GM18511 (cell line): ENCODE measurements around the gene MAP1LC3C.

Source experiments
- ATAC-seq: cut with Tn5 transposase; IDR thresholded peaks from one replicate; pipeline ENCODE4 v1.9.1; 2021; ENCODE audit warnings: mild to moderate bottlenecking, moderate library complexity; ENCODE audit not compliant: unreplicated experiment

Gene MAP1LC3C

GRCh38 chr1:241999026-241999425 lies at the start of gene MAP1LC3C:
Gene MAP1LC3C, minus strand, starts transcription at chr1:241999098. Its CDS starts 90 bp downstream, at chr1:241999008.
- ATAC-seq, result no peak

DNA sequence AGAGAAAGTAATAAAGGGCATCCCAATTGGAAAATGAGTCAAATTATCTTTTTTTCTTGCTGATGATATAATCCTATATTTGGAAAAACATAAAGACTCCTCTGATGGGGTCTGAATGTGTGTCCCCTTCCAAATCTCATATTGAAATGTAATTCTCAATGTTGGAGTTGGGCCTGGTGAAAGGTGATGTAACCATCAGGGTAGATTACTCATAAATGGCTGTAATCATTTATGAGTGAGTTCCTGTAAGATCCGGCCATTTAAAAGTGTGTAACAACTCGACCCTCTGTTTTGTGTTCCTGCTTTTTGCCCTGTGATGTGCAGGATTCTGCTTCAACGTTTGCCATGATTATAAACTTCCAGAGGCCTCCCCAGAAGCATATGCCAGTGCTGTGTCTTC lies 44.3 kb upstream of the MAP1LC3C start:
- no peak for ATAC-seq

GRCh38 chr1:242034392-242034791 lies 35.5 kb upstream of the MAP1LC3C start:
- no peak for ATAC-seq

- no peak for ATAC-seq
Measured at GRCh38 chr1:242033447-242033846, 34.5 kb upstream of the MAP1LC3C start.

- ATAC-seq, result no peak
Measured at GRCh38 chr1:242030071-242030470, 31.2 kb upstream of the MAP1LC3C start.

DNA sequence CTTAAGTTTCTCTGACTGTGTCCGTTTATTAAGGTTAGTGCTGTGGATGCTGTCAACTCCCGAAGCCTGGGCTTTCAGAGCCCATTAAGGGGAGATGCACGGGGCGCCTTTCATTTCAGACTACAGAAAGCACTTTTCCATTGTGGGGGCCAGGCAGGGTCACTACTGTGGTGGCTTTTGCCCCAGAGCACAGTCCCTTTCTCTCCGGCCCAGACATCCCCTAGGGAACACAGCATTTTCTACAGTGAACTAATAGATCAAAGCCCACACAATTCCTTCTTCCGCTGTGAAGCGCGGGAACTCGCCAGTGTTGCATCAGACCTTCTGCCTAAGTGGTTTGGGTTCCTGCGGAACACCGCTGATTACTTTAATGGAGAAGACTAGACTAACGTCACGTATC lies 26.8 kb upstream of the MAP1LC3C start:
- ATAC-seq, result no peak

- peak; percentile 48 for ATAC-seq
Measured at GRCh38 chr1:242023805-242024204, 24.9 kb upstream of the MAP1LC3C start.

- no peak for ATAC-seq
Measured at GRCh38 chr1:242019018-242019417, 20.1 kb upstream of the MAP1LC3C start.

GRCh38 chr1:242017580-242018233 lies 18.8 kb upstream of the MAP1LC3C start:
- peak; percentile 79 for ATAC-seq

DNA sequence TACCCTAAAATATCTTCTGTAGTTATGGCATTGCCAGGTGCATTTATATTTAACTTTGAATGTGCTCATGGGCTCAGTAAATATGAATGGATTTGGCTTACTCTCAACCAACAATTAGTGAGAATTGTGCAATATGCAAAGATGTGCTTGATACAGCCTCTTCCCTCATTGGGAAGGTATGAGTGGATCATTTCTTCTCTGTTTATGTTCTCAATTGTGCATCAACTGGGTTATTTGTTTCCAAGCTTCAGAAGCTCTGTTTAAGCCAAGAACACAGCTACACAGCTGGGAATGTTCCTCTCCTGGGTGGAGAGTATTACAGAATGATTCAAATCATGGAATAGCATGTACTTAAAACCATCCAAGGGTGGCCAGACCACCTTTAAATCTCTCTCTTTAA lies 17.6 kb upstream of the MAP1LC3C start:
- no peak for ATAC-seq

DNA sequence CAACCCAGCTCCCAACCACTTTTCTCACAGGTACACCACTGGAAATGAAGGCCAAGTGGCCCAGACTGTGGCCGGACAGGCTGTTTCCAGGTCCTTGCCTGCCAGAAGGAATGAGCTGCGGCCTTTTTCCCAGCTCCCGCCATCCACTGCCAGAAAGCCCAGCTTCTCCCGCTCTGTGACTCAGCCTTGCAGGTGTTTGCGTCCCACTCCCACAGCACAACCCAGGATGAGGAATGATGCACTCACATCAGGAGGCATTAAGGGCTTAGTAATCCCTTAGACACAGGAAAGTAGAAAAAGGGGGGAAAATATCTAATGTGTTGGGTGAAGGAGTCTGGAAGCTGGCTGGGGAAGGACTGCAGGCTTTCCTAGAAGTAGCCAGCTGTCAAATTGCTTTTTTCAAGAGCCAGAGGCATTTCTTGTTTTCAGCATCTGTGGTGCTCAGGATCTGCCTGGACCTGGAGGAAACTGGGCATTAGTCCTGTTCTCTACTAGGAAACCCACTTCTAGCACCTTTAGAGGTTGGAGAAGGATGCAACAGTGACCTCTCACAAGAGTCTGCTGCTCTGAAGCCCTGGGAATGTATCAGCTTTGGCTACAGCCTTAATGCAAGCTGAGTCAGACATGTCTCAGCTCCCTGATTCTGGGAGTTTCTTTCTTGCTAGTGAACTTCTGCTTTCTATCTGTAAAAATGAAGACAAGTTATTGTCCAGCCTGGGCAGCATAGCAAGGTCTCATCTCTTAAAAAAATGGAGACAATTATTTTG lies 13.2 kb upstream of the MAP1LC3C start:
- ATAC-seq, result no peak

DNA sequence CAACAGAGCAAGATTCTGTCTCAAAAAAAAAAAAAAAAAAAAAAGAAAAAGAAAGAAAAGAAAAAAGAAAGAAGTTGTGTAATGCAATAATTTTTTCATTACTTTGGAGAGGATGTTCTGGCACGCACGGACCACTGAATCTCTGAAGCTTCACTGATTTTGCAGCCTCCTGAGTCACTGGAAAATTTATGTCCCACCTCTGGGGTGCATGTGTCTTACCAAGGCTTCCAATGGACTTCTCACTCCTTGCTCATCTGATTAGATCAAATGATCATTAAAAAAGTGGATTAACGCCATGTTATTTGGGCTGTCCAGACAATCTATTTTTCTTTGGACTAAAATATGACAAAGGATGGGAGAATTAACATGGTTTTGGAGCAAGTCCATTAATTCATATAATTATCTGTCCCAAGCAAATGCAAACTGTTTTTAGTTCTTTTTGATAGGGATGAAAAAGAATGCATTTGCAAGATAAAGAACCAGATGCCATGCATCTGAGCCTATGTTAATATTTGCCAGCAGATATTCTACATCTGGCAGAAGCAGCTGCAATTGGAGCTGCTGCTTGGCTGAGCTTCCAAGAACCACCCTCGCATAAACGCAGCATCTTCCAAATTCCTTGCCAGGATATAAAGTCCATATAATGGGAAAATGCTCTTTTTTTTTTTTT lies 10.1 kb upstream of the MAP1LC3C start:
- ATAC-seq, result no peak

GRCh38 chr1:242006976-242007375 lies 8.1 kb upstream of the MAP1LC3C start:
- ATAC-seq, result no peak

DNA sequence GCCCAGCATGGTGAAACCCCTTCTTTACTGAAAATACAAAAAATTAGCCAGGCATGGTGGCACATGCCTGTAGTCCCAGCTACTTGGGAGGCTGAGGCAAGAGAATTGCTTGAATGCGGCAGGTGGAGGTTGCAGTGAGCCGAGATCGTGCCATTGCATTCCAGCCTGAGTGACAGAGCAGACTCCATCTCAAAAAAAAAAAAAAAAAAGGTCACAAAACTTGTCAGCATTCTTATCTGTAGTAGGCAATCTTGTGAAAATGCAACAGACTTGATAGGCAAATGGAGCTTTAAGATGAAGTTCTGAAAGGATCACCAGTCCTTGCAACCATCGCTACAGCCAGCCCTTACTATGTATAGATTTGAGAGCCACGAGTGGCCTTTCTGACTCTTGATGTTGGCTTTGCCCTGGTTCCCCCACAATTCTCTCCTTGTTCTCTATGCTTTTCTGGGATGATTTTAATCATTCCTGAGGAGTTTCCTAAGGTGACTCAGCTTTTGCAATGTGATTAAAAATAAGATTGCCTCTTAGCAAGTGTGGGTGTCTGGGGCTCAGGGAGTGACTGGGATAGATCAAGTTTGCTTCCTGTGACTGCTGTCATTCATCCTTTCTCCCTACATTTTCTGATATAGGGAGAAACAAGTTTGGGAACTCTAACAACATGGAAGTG lies 7.1 kb upstream of the MAP1LC3C start:
- ATAC-seq, result no peak

DNA sequence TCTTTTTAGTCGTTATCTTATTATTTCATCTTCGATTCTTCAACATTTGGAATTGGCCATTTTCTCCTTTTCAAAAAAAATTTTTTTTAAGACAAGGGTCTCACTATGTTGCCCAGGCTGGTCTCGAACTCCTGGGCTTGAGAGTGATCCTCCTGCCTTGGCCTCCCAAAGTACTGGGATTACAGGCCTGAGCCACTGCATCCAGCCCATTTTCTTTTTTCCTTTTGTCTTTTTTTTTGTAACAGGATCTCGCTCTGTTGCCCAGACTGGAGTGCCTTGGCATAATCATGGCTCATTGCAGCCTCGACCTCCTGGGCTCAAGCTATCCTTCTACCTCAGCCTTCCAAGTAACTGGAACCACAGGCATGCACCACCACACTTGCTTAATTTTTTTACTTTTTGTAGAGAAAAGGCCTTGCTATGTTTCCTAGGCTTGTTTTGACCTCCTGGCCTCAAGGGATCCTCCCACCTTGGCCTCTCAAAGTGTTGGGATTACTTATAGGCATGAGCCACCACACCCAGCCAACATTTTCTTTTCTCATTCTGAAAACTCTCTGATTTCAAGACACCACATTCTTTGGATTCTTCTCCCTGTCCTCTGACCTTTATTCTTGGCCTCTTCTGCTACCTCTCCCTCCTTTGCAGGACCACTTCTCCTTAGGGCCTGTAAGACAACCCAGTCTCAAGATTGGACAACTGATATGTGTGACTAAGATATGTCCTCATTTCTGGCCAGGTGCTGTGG lies 6.0 kb upstream of the MAP1LC3C start:
- no peak for ATAC-seq

DNA sequence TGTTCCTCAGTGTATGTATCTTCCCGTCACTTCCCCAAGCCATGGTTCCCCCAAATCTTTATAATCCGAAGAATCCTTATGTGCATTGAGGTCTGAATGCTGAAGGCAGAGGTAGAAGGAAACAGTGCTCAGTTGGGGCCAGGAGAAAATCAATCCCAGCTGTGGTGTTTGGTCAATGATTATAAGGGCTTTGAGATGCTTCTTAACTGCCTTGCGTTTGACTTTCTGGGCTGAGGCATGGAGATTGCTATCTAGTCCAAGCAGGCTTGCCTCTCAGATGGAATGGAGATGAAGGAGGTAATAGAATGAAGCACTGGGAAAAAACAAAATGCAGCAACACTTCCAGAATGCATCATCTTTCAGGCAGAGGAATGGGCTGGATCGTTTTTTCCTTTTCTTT lies 3.6 kb upstream of the MAP1LC3C start:
- no peak for ATAC-seq

- no peak for ATAC-seq
Measured at GRCh38 chr1:242002072-242002471, 3.2 kb upstream of the MAP1LC3C start.

GRCh38 chr1:242000434-242000833 lies 1.5 kb upstream of the MAP1LC3C start:
- no peak for ATAC-seq

GRCh38 chr1:241998412-241998921 lies 431 bp downstream of the MAP1LC3C start:
- peak; percentile 75 for ATAC-seq

- ATAC-seq, result no peak
Measured at GRCh38 chr1:241997401-241997998, 1.4 kb downstream of the MAP1LC3C start.
